ENCODE results near the gene MRTFA. TPM values are rescaled to one million over a fixed set of nuclear protein-coding genes. Genes with fewer than 3 reads are reported as not detected.

Gene MRTFA
- total RNA-seq, 4 donors from 2014 or later = 16.5 to 57.8 (median 48.9) TPM

DNA sequence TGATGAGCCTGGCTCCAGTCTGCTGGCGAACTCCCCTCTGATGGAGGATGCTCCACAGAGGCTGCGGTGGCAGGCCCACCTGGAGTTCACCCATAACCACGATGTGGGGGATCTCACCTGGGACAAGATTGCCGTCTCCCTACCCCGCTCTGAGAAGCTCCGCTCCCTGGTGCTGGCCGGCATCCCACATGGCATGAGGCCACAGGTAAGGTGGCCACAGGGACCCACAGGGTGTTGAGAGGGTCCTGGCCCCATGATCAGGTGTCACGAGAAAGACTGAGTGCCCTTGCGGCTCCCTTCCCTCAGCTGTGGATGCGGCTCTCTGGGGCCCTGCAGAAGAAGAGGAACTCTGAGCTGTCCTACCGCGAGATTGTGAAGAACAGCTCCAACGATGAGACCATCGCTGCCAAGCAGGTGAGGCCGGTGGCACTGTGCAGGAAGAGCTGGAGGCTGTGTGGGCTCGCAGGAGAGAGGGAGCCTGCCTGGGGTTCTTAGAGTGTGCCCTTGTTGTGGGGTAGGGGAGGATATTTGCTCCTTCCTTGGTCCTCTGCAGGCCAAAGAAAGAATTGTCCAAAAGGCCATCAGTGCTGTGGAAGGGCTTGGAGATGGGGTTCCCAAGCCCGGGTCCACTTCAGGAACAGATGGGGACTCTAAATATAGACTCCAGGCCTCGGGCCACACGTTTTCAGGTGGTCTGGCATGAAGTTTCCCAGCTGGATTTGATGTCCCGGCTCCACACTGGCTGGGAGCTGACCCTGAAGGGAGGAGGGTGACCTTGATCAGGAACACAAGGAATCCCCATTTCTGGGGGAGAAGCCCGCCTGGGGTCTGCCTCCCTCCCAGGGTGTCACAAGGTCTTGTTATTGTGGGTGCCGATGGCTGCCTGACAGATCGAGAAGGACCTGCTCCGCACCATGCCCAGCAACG lies 232.0 kb downstream of the MRTFA start:
- TF ChIP-seq, protein P1, sequence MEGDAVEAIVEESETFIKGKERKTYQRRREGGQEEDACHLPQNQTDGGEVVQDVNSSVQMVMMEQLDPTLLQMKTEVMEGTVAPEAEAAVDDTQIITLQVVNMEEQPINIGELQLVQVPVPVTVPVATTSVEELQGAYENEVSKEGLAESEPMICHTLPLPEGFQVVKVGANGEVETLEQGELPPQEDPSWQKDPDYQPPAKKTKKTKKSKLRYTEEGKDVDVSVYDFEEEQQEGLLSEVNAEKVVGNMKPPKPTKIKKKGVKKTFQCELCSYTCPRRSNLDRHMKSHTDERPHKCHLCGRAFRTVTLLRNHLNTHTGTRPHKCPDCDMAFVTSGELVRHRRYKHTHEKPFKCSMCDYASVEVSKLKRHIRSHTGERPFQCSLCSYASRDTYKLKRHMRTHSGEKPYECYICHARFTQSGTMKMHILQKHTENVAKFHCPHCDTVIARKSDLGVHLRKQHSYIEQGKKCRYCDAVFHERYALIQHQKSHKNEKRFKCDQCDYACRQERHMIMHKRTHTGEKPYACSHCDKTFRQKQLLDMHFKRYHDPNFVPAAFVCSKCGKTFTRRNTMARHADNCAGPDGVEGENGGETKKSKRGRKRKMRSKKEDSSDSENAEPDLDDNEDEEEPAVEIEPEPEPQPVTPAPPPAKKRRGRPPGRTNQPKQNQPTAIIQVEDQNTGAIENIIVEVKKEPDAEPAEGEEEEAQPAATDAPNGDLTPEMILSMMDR (IDR thresholded peaks at IDR 0.05; ENCODE audit: low read depth) = no peak

DNA sequence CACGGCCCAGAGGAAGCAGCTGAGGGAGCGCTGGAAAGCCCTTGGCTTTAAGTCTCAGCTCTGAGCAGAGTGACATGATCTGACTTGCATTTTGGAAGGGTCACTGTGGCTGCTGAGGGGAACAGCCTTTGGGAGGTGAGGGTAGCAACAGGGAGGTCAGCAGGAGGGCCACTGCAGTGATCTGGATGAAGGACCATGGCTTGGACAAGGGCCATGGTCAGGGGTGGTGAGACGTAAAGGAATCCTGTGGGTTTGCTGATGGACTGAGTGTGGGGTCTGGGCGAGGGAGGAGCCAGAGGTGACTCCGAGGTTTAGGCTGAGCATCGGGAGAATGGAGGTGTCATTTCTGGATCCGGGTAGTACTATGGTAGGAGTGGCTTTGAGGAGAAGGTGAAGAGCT lies 232.9 kb downstream of the MRTFA start:
- TF ChIP-seq, protein P1 (IDR thresholded peaks at IDR 0.05; ENCODE audit: low read depth) = no peak

DNA sequence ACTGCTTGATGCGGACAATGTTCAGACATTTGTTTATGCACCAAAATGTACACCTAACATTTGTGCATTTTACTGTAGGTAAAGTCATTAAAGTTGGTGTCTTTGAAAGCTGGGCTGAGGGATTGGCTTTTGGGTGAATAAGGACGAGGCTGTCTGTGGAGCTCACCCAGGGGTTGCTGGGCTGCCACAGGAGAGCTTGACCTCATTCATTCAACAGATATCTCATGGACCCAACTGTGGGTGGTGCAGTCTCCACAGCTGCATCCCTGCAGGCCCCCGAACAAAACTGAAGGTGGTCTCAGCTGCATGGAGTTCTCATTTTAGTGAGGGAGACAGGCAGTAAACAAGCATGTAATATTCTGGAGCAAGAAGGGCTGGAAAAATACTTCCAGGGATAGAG lies 233.4 kb downstream of the MRTFA start:
- TF ChIP-seq, protein P1 (IDR thresholded peaks at IDR 0.05; ENCODE audit: low read depth) = no peak

DNA sequence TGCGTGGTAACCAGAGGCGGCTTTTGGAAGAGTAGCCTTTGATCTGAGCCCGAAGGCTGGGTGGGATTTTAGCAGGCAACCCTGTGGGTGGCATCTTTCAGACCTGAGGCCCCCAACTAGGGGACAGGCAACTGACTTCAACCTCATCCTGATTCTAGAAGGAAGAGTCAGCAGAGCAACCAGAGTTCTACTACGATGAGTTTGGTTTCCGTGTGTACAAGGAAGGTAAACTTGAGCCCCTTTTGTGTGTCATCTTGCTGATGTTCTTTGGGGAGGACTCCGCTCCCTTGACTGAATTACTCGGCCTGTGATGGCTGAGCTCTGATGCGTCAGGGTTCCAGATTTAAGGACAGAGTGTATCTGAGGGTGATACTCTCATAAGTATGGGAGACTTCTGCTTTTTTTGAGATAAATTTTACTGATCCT lies 234.5 kb downstream of the MRTFA start:
- TF ChIP-seq, protein P1 (IDR thresholded peaks at IDR 0.05; ENCODE audit: low read depth) = no peak

- TF ChIP-seq, protein P1 (IDR thresholded peaks at IDR 0.05; ENCODE audit: low read depth) = no peak
Observed at GRCh38 chr22:40401532-40401931, 235.0 kb downstream of the MRTFA start.

- TF ChIP-seq, protein P1 (IDR thresholded peaks at IDR 0.05; ENCODE audit: low read depth) = no peak
Observed at GRCh38 chr22:40400159-40400558, 236.4 kb downstream of the MRTFA start.

- TF ChIP-seq, protein P1 (IDR thresholded peaks at IDR 0.05; ENCODE audit: low read depth) = no peak
Observed at GRCh38 chr22:40399621-40400020, 236.9 kb downstream of the MRTFA start.

Data from subcutaneous adipose tissue (tissue), 4 donors.